HG03175 (cell line): Measurements from ENCODE around the gene ERF.

ENCODE experiments used
- ATAC-seq: cut with Tn5 transposase; IDR thresholded peaks from one replicate; pipeline ENCODE4 v1.9.1; 2021; ENCODE audit warnings: mild to moderate bottlenecking, moderate library complexity; ENCODE audit not compliant: unreplicated experiment

Gene ERF

DNA sequence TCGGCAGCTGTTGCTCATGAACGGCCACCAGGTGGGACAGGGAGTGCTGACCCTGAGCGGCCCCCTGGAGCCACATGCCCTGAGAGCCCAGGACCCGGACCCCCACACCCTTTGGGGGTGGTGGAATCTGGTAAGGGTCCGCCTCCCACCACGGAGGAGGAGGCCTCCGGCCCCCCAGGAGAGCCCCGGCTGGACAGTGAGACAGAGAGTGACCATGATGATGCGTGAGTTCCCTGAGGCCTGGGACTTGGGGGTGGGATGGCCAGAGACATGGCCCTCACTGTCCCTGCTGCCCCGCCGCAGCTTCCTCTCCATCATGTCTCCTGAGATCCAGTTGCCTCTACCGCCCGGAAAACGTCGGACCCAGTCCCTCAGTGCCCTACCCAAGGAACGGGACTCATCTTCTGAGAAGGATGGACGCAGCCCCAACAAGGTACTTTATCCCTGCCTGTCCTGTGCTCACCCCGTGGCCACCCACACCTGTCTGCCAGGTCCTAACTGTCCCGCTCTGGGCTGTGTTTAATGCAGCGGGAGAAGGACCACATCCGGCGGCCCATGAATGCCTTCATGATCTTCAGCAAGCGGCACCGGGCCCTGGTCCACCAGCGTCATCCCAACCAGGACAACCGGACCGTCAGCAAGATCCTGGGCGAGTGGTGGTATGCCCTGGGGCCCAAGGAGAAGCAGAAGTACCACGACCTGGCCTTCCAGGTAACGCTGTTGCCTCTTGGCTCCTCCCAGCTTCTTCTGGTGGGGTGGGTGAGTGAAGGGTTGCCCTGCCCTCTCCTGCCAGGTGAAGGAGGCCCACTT, 32.3 kb upstream of the ERF start:
- no peak for ATAC-seq

GRCh38 chr19:42286349-42287016, 31.6 kb upstream of the ERF start:
- ATAC-seq = no peak

- no peak for ATAC-seq
These were observed 31.0 kb upstream of the ERF start for GRCh38 chr19:42285988-42286348.

DNA sequence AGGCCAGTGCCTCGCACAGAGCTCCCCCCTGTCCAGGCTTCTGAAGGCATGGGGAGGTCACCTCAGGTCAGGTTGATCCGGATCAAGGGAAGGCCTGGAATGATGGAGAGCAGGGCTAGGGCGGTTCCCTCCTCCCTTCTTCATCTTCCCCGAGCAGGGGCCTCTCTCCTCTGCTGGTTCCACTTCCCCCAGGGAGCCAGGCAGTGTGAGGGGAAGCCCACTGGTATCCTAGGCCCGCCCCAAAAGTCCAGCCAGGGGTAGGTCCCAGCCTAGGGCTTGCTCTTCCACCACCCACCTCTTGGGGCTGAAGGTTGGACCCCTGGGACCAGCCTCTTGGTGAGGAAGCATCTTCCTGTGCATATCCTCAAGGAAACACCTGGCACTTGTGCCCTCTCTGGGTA, 30.6 kb upstream of the ERF start:
- ATAC-seq = no peak

DNA sequence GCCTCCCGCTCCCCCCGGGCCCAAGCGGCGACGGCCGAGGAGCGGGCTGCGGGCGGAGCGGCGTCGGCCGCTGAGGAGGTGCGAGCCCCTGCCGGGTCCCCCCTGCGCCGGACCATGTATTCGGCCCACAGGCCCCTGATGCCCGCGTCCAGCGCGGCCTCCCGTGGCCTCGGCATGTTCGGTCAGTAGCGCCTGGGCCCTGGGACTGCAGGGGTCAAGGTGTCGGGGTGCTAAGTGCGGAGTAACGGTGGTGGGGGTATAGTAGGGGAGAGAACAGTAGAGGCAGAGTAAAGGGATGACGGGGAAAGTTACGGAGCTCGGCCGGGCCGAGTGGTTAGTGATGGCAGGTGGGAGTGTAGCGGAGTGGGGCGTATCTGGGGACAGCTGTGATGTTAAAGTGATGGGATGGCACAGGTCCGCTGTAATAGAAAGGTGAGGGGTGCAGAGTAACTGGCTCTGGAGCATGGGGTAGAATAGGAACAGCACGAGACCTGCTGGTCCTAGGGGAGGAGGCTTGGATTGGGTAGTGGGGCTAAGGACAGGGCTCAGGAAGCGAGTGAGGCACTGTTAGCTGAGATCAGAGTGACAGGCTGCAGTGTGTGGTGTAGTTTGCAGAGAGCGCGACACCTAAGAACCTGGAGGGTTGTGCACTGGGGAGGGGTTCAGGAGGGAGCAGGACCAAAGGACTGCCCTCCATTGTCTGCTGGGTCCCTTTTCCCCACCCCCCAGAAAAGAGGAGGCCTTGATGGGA, 29.8 kb upstream of the ERF start:
- ATAC-seq = no peak

DNA sequence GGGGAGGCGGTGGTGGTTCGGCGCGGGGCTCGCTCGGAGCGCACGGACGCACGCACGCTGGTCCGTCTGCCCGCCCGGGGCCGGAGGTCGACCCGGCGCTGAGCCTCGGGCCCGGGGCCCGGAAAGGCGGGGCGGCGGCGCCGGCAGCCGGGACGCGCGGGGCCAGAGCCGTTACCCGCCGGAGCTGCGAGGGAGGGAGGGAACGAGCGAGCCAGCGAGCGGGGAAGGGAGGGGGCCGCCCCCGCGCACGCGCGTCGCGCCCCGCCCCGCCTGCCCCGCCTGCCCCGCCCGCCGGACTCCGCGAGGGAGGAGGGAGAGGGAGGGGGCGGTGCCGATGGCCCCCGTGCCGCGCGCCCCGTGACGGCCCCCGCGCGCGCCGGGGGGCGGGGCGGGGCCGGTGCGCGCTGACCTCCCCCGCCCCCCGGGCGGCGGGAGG, 29.2 kb upstream of the ERF start:
- peak; percentile 24 for ATAC-seq

DNA sequence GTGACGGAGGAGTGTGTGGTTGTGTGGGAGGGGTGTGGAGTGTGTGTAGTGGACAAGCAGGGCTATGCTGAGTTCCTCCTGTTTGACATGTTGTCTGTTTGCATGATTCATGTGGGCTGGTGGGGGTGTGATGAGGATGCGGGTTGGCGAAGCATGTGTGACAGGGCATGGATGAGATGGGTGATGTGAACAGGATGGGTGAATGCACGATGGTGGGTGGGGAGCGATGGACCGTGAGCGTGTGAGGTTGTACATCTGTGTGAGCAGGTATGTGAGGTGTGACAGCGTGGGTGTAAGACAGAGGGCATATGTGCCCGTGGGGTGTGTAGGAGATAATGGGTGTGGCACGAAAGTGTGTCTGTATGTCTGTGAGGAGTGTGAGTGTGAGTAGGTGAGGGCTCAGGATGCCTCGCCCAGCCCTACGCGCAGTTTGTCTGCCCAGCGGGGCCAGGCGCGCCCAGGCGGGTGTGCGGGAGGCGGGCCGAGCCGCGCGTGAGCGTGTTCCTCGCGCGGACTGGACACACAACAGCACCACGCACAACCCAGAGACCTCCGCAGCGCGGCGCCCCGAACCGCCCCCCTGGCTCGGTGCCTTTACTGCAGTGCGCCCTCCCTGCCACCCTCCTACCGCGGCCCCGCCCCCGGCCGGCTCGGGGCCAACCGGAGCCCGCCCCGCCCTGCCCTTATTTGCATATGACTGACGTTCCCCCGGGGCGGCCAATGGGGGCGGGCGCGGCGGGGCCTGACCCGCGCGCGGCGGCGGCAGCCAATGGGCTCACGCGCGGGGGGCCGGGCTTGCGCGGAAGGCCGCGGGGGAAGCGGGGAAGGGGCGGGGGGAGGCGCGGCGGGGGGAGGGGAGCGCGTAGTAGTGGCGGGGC, 28.5 kb upstream of the ERF start:
- peak; percentile 54 for ATAC-seq

DNA sequence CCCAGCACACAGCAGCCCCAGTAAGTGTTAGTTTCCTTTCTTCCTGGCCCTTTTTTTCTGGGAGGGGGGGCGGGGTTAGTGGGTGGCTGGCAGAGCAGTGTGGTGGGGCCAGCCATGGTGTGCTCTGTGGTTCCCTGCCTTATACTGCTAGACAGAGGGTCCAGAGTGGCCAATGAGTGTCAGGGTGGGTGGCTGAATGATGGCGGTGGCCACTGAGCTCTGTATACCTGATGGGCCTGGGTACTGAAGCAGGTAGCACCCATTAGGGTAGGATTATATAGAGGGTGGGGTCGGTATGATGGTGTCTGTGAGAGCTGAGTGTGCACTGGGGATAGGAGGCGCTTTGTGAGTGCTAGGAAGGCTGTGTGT, 27.9 kb upstream of the ERF start:
- ATAC-seq = no peak

DNA sequence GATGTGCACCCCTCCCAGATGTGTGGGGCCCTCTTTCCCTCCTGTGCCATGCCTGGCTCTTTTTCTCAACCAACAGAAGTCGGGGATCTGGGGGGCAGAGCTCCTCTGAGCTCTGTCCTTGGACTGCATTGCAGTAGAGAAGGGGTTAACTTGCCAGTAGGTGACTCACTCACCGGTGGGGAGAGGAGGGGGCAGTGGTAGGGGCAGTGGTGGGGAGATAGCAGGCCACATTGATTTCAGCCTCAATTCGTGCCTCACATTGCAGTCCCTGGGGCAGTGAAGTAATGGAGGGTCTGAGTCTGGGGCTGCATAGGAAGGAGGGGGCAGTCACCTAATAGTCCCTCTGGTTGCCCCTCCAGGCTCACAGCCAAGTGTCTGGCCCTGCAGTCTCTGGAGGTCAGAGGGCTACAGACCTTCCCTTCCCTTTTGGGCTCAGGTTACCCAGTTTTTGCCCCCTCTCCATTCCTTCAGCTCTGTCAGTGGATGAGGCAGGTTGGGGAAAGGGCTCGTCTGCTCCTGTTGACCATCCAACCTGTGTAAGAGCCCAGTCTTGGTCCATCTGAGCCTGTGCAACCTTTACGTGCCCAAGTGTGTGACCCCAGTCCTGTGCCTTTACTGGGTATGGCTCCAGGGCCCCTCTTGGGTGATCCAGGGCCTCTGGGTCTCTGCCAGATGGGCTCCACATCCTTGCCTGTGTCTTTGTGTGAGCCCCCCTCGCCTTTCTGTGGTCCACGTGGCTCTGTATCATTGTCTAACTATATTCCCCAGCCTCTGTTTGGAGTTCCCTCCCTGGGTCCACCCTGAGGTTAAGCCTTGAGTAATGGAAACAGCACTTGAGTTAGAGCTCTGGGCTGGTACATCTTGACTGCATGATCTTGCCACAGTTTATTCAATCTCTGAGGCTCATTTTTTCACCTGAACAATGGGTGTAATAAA, 27.2 kb upstream of the ERF start:
- no peak for ATAC-seq

DNA sequence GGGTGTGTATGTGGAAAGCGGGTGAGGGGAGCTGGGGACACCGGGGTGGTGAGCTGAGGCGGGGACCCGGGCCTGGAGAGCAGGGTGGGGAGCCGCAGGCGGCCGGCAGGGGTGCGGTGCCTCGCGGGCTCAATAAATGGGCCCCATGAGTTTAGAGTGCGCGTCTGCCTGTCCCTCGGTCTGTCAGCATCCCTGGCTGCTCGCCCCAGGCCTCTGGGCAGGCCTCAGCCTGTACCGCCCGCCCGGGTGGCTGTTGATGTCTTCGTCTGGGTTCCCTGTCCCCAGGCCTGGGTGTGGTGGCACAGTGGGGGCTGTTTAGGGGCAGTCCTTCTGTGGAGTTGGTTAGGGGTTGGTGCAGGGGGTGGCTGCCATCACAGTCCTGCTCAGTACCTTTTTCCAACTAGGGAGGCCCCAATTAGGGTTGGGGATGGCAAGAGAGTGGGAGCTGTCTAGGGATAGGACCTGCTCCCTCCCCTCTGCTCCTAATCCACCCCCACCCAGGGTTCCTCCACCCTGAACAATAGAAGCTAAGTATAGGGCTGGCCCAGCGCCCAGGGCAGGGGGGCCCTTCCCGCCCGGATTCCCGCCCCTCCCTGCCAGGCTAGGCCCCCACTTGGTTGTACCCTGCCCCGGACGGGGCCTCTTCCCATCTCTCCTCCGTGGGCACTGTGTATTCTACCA, 26.4 kb upstream of the ERF start:
- ATAC-seq = no peak

- ATAC-seq = no peak
These were observed 25.9 kb upstream of the ERF start for GRCh38 chr19:42280815-42281145.

GRCh38 chr19:42279902-42280814, 25.2 kb upstream of the ERF start:
- ATAC-seq = no peak

DNA sequence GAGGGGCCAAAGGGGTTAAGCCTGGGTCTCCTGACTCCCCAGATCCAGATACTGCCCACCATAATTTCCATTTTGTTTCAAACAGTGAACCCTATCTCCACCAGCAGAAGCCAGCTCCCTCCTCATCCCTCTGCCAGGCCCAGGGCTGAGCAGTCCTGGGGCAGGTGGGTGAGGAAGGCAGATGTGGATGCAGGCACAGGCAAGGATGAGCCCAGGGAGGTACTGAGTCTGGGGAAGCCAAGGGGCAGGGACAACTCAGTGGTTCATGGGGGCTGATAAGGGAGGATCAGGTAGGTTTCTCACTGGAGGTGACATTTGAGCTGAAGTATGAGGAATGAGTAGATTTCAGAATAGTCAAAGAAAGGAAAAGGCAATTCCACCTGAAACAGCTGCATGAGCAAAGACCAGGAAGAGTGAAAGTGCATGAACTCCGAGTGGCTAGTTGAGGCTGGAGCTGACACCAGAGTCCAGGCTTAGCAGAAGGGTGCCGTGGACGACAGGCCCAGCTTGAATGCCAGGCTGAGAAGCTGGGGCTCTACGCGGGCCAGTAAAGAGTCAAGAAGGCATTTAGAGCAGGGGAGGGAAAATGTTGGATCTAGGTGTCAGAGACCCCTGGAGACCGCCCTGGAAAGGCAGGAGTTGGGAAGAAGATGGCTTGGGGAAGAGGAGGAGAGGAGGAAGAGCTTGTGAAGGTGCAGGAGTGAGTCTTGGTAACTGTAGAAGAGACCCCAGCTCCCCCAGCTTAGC, 24.4 kb upstream of the ERF start:
- ATAC-seq = no peak

- no peak for ATAC-seq
These were observed 23.7 kb upstream of the ERF start for GRCh38 chr19:42278452-42279154.

DNA sequence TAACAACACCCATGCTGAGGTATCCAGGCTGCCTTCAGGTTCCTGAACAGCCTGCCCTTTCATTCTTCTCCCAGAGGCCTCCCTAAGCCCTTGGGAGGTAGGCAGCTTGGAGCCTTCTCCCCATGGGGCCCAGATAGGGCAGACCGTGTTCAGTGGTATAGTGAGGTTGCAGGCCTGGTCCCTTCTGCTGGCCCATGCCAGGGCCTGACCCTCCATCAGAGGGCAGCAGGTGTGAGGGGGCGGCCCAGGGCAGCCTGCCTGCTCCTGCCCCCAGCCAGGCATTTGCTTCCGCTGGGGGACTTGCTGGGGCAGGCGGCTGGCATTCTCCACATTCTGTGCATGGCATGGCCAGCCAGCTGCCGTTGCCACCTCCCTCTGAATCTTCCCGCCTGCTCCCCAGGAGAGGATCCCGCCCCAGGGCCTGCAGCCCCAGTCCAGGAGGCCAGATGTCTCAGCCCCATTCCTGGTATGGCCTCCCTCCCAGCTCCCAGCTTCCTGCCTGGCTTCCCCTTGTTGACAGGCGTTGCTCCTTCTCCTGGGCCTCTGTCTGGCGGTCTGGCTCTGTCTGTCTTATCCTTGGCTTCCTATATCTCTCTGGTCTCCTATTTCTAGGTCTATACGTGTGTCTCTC, 23.0 kb upstream of the ERF start:
- ATAC-seq = no peak

DNA sequence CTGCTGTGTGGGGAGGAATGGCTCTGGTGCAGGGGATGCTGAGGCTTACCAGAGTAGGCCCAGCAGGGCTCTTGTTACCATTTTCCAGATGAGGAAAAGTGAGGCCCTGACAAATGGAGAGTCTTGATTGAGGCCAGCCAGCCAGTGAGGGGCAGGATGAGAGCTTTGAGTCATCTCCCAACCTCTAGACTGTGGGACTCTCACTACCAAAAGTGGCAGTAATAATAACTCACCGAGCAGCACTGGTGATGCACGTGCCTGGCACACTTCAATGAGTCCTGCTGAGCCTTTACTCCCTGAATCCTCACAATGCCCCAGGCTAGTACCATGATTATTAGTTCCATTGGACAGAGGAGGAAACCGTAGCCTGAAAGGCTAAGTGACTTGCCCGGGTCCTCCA, 21.9 kb upstream of the ERF start:
- no peak for ATAC-seq

- no peak for ATAC-seq
These were observed 21.4 kb upstream of the ERF start for GRCh38 chr19:42276284-42276683.
